Chondrocyte (in vitro differentiated cells): ENCODE data around the gene KRT3. TPM values are rescaled to one million over a fixed set of nuclear protein-coding genes. Genes with fewer than 3 reads are reported as not detected.
"Not testable (repeated sequence)": the region's sequence is repeated elsewhere in the genome, so short reads cannot be mapped to it uniquely, and the experiment has no call there.

ENCODE experiments used
- DNase-seq: peaks from one replicate; pipeline ENCODE4 v3.0.0; 2021; ENCODE audit warnings: mixed read lengths, low spot score
- H3K27ac Mint-ChIP-seq: one replicate; pipeline ENCODE4 v1.8.0; 2021; ENCODE audit warnings: mild to moderate bottlenecking, moderate library complexity, mixed read lengths; ENCODE audit not compliant: unreplicated experiment
- H3K27me3 Mint-ChIP-seq: 2 replicates; pipeline ENCODE4 v1.8.0; 2021; ENCODE audit warnings: low read depth, mixed read lengths
- H3K36me3 Mint-ChIP-seq: 2 replicates; pipeline ENCODE4 v1.8.0; 2021; ENCODE audit warnings: low read depth, mixed read lengths
- H3K4me1 Mint-ChIP-seq: 2 replicates; pipeline ENCODE4 v1.8.0; 2021; ENCODE audit warnings: low read depth, mild to moderate bottlenecking, mixed read lengths
- H3K4me3 Mint-ChIP-seq: one replicate; pipeline ENCODE4 v1.8.0; 2021; ENCODE audit warnings: mild to moderate bottlenecking, moderate library complexity, mixed read lengths; ENCODE audit not compliant: unreplicated experiment
- H3K9me3 Mint-ChIP-seq: 2 replicates; pipeline ENCODE4 v1.8.0; 2021; ENCODE audit warnings: low read depth, mixed read lengths
- total RNA-seq: library from RNA; stranded (reverse); gene quantifications from 3 replicates; pipeline ENCODE4 v1.2.1, GENCODE V29; 2021
- TF ChIP-seq, protein P1 (sequence below): fragments of 200-600 bp; sonication (generic); IDR thresholded peaks from 2 replicates; pipeline ENCODE4 v1.5.0; 2021; ENCODE audit warnings: antibody characterized with exemption, mild to moderate bottlenecking, moderate library complexity

Gene KRT3
- total RNA-seq, 1 donor from 2014 or later = not detected

DNA sequence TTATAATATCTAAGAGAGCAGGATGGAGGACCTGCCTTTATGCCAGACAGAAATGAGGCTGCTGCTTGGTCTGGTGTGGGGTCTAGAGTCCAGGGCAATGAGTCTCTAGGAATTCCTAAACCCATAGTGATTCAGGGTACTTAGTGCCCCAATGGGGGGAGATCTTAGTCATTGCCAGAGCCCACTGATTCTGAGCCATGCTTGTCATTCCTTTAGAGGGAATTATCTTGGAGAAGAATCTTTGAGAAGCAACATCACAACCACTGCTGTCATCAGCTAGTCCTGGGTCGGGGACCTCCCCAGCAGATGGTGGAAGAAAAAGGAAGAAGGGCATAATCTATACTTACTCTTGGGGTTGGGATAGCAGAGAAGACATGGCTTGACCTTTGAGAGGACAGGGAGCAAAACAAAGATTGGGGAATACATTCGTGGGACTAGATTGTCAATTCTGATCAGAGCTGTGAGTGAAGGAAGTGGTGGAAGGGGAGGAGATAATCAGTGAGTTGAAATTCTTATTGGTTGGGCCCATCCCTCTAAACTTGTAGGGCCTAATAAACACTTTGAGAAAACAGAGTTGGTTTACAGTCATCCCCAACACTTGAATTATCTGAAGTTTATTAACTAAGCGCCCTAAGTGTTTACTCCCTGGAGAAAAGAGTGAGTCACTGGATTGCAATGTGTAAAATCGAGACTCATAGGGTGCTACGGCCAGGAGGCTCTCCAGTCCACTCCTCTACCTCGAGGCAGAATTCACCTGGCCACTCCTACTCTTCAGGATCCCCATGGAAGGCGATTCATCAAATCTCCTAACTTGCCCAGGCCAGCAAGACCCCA lies 3.0 kb upstream of the KRT3 start:
- DNase-seq = no peak
- TF ChIP-seq, protein P1, sequence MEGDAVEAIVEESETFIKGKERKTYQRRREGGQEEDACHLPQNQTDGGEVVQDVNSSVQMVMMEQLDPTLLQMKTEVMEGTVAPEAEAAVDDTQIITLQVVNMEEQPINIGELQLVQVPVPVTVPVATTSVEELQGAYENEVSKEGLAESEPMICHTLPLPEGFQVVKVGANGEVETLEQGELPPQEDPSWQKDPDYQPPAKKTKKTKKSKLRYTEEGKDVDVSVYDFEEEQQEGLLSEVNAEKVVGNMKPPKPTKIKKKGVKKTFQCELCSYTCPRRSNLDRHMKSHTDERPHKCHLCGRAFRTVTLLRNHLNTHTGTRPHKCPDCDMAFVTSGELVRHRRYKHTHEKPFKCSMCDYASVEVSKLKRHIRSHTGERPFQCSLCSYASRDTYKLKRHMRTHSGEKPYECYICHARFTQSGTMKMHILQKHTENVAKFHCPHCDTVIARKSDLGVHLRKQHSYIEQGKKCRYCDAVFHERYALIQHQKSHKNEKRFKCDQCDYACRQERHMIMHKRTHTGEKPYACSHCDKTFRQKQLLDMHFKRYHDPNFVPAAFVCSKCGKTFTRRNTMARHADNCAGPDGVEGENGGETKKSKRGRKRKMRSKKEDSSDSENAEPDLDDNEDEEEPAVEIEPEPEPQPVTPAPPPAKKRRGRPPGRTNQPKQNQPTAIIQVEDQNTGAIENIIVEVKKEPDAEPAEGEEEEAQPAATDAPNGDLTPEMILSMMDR = no peak
- Mint-ChIP-seq H3K4me1 (peaks cover 10% of the 10 kb centered on the region), H3K36me3 (no peaks in the 10 kb centered on the region), H3K9me3 (no peaks in the 10 kb centered on the region), H3K27ac (no peak overlapping the region), H3K27me3 (peaks cover 25% of the 10 kb centered on the region), H3K4me3 (no peak overlapping the region)

DNA sequence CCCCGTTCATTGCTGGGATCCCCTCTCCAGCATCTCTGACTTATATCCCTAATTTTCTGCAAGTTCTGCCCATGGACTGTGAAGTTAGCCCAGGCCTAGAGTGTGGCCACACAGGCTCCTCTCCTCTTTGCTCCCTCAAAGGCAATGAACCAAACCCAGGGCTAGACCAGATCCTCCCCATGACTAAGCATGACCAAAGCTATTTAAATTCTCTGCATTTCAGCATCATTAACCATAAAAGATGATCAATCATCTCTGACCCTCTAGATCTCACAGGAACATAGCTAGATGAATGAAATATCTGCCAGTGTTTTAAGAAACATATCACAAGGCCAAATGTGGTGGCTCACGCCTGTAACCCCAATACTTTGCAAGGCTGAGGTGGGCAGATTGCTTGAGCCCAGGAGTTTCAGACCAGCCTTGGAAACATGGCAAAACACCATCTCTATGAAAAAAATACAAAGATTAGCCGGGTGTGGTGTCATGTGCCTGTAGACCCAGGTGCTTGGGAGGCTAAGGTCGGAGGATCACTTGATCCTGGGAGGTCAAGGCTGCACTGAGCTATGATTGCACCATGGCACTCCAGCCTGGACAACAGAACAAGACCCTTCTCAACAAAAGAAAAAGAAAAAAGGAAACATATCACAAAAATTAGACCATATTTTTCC lies 2.2 kb upstream of the KRT3 start:
- no peak for DNase-seq
- H3K27ac Mint-ChIP-seq = no peak overlapping the region
- H3K4me3 Mint-ChIP-seq = no peak overlapping the region
- H3K36me3 Mint-ChIP-seq = no peaks in the 10 kb centered on the region
- TF ChIP-seq, protein P1 = no peak
- H3K9me3 Mint-ChIP-seq = no peaks in the 10 kb centered on the region
- peaks cover 31% of the 10 kb centered on the region for H3K27me3 Mint-ChIP-seq
- peaks cover 10% of the 10 kb centered on the region for H3K4me1 Mint-ChIP-seq

DNA sequence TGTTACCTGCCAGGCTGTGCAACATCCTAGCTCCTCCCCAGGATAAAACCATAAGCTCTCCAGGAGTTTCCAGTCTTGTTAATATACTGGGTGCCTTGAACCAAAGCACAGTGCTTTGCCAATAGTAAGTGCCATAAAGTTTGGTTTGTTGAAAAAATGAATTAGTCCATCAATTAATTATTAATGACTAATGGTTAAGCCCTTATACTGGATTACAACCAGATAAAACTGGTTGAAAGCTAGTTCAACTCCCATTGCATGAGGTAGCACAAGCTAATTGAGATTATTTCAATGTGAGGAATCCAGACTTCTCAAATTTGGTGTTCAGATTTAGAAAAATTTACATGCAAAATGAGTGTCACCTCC lies 1.6 kb upstream of the KRT3 start:
- Mint-ChIP-seq H3K4me3 (no peak overlapping the region), H3K27me3 (peaks cover 30% of the 10 kb centered on the region), H3K27ac (no peak overlapping the region), H3K36me3 (no peaks in the 10 kb centered on the region), H3K4me1 (peaks cover 10% of the 10 kb centered on the region), H3K9me3 (no peaks in the 10 kb centered on the region)
- no peak for DNase-seq
- TF ChIP-seq, protein P1 = no peak

DNA sequence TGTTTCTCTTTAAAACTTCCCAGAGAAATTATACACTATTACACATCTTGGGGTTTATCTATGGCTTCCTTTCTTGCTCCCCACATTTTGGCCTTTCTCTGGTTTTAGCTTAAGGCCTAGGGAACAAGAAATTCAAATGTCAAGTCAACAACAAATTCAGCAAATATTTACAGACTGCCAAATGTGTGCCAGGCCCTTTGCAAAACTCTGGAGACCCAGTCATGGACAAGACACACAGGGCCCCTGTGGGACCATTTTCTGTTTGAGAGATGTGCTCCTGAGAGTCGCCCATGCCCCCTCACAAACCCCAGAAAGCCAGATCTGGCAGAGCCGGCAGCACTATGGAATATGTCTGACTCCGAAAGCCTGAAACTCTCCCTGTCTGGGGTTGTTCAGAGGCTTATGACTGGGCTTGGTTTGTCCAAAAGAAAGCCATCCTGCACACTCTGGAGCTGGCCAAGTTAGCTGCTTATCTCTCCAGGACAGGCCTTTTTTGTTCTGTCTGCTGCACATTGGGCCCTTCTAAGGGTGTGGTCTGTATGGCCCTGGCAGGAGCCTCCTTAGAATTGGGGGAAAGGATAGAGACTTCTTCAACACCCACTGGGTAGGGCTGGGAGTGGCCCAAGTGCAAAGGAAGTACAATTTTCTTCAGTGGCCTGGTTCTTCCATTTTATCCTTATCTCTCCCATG lies 1.1 kb upstream of the KRT3 start:
- Mint-ChIP-seq H3K27me3 (peaks cover 25% of the 10 kb centered on the region), H3K27ac (no peak overlapping the region), H3K4me3 (no peak overlapping the region), H3K9me3 (no peaks in the 10 kb centered on the region), H3K36me3 (no peaks in the 10 kb centered on the region), H3K4me1 (peaks cover 10% of the 10 kb centered on the region)
- no peak for DNase-seq
- TF ChIP-seq, protein P1 = no peak

DNA sequence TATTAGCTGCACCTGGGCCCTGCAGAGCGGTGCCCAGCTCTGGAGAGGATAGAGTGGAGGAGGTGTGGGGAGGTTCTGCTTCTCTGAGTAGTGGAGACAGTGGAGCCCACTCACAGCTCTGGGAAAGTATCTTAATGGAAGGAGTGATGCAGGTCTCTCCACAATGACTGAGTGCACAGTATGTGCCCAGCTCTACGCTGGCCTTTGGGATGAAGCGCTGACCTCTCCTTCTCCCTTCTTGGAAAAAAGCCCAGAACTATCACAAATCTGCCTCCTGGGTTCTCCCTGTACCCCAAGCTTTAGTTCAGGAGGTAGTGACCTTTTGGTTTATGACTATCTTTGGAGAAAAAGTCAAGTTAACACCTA lies 495 bp upstream of the KRT3 start:
- H3K27me3 Mint-ChIP-seq = peaks cover 25% of the 10 kb centered on the region
- H3K36me3 Mint-ChIP-seq = no peaks in the 10 kb centered on the region
- H3K4me3 Mint-ChIP-seq = no peak overlapping the region
- TF ChIP-seq, protein P1 = no peak
- H3K27ac Mint-ChIP-seq = no peak overlapping the region
- no peak for DNase-seq
- H3K9me3 Mint-ChIP-seq = no peaks in the 10 kb centered on the region
- H3K4me1 Mint-ChIP-seq = peaks cover 10% of the 10 kb centered on the region

DNA sequence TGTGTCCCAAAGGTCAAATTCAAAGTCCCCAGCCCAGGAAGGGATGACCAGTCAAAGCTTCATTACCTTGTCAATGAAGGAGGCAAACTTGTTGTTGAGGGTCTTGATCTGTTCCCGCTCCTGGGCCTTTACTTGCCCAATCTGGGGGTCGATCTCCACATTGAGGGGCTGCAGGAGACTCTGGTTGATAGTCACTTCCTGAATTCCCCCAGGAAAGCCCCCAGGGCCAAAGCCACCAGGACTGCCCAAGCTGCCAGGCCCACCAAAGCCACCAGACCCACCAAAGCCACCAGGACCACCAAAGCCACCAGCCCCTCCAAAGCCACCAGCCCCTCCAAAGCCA lies 614 bp downstream of the KRT3 start:
- DNase-seq, H3K9me3 Mint-ChIP-seq, H3K4me3 Mint-ChIP-seq, H3K27ac Mint-ChIP-seq, H3K36me3 Mint-ChIP-seq, H3K4me1 Mint-ChIP-seq: not testable (repeated sequence)
- H3K27me3 Mint-ChIP-seq = peaks cover 27% of the 10 kb centered on the region
